ENCODE results near the gene CACNA1C. TPM values are rescaled to one million over a fixed set of nuclear protein-coding genes. Genes with fewer than 3 reads are reported as not detected.

The CACNA1C gene
- total and polyA plus RNA-seq, 2 donors, result 0.71 TPM

DNA sequence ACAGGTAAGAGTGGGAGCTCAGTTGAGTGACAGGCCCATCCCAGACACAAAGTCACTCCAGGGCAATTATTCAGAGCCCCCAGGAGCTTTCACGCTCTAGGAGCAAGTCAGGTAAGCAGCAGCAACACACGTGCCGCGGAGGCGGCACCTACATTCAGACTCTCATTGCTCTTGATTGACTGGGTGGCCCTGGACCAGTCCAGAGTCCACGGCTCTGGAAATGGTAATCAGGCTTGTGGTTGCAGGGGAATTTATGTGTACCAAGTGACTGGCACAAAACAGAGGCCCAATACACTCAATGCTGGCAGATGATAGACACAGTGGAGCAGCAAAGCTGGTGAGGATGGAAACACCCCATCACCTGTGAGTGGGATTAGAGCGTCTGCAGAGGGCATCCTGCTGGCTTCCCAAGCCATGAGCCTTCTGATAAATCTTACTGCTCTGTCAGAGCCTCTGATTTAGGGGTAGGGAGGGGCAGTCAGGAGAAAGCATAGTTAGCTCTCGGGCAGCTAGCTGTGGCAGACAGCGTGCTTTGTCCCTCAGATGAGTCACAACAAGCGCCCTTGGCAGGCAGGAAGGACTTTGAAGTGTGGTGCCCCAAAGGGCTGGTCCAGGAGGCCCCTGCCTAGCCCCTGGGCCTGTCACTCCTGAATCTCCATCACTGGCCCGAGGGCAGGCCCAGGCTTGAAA lies 344.7 kb downstream of the CACNA1C start:
- no peaks in the 10 kb centered on the region for H3K36me3 ChIP-seq (ENCODE audit: control insufficient read depth in 2 of 2, insufficient read depth in 2 of 2, low read length in 1 of 2)
- no peaks in the 10 kb centered on the region for H3K27me3 ChIP-seq (ENCODE audit: control insufficient read depth in 2 of 2, insufficient read depth in 1 of 2, low read length in 1 of 2)
- no peak for DNase-seq (ENCODE audit: low read depth in 6 of 9, low spot score in 9 of 9)
- H3K4me3 ChIP-seq (ENCODE audit: low read length in 2 of 2), result no peak overlapping the region
- 94% methylated on average over 11 of the region's 11 CpGs for WGBS
- H3K4me1 ChIP-seq (ENCODE audit: control insufficient read depth in 2 of 2, insufficient read depth in 2 of 2, low read length in 2 of 2), result no peaks in the 10 kb centered on the region
- H3K9me3 ChIP-seq (ENCODE audit: control insufficient read depth in 2 of 2, insufficient read depth in 1 of 2, low read length in 1 of 2), result peaks cover 0 to 3% of the 10 kb centered on the region in 2 donors
- H3K27ac ChIP-seq (ENCODE audit: low read depth in 1 of 2, low read length in 1 of 2), result no peak overlapping the region

DNA sequence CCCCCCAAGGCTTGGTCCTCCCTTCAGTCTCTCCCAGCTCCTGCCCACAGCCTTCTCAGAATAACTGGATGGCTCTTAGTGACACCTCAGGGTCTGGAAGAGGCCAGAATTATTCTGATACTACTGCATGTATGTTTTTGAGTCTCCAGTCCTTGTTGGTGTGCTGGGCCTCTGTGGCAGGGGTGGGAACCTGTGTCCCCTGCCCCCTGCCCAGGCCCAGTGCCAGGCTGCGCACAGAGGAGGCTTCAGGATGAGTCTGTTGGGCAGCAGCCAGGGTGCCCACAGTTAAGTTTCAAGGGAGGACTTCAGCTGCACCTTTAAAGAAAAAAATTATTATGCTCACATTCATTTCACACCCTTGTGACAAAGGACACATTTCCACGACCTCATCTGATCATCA lies 348.3 kb downstream of the CACNA1C start:
- Histone ChIP-seq H3K4me1 (ENCODE audit: control insufficient read depth in 2 of 2, insufficient read depth in 2 of 2, low read length in 2 of 2) (peaks cover 0 to 5% of the 10 kb centered on the region in 2 donors), H3K4me3 (ENCODE audit: low read length in 2 of 2) (no peak overlapping the region), H3K36me3 (ENCODE audit: control insufficient read depth in 2 of 2, insufficient read depth in 2 of 2, low read length in 1 of 2) (no peaks in the 10 kb centered on the region), H3K27me3 (ENCODE audit: control insufficient read depth in 2 of 2, insufficient read depth in 1 of 2, low read length in 1 of 2) (no peaks in the 10 kb centered on the region), H3K27ac (ENCODE audit: low read depth in 1 of 2, low read length in 1 of 2) (no peak overlapping the region), H3K9me3 (ENCODE audit: control insufficient read depth in 2 of 2, insufficient read depth in 1 of 2, low read length in 1 of 2) (peaks cover 0 to 3% of the 10 kb centered on the region in 2 donors)
- WGBS, result 94% methylated on average over 2 of the region's 2 CpGs
- no peak for DNase-seq (ENCODE audit: low read depth in 6 of 9, low spot score in 9 of 9)

DNA sequence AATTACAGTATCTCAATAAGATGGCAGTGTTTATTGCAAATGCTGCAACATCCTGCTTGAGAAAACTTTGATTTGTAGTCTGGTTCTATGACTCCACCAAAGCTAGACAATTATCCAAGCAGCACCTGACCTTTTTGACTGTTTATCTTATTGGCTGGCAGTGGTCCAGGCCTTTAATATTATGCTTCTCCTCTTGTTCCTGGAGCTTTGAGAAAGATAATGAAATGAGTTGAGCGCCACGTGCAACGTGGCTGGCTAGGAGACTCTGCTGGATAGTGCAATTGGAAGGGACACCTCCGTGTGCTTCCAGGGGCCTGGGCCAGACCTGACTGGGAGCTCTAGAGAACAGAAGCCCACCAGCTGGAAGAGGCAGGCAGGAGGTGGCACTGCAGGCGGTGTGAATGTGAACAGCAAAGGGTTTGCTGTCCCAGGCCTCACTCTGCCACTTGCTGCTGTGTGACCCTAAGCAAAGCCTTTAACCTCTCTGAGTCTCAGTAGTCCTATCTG lies 349.3 kb downstream of the CACNA1C start:
- no peaks in the 10 kb centered on the region for H3K9me3 ChIP-seq (ENCODE audit: control insufficient read depth in 2 of 2, insufficient read depth in 1 of 2, low read length in 1 of 2)
- H3K27ac ChIP-seq (ENCODE audit: low read depth in 1 of 2, low read length in 1 of 2), result no peak overlapping the region
- H3K4me1 ChIP-seq (ENCODE audit: control insufficient read depth in 2 of 2, insufficient read depth in 2 of 2, low read length in 2 of 2), result peaks cover 0 to 5% of the 10 kb centered on the region in 2 donors
- no peak for DNase-seq (ENCODE audit: low read depth in 6 of 9, low spot score in 9 of 9)
- H3K36me3 ChIP-seq (ENCODE audit: control insufficient read depth in 2 of 2, insufficient read depth in 2 of 2, low read length in 1 of 2), result no peaks in the 10 kb centered on the region
- H3K4me3 ChIP-seq (ENCODE audit: low read length in 2 of 2), result no peak overlapping the region
- H3K27me3 ChIP-seq (ENCODE audit: control insufficient read depth in 2 of 2, insufficient read depth in 1 of 2, low read length in 1 of 2), result no peaks in the 10 kb centered on the region
- WGBS, result 96% methylated on average over 5 of the region's 5 CpGs

DNA sequence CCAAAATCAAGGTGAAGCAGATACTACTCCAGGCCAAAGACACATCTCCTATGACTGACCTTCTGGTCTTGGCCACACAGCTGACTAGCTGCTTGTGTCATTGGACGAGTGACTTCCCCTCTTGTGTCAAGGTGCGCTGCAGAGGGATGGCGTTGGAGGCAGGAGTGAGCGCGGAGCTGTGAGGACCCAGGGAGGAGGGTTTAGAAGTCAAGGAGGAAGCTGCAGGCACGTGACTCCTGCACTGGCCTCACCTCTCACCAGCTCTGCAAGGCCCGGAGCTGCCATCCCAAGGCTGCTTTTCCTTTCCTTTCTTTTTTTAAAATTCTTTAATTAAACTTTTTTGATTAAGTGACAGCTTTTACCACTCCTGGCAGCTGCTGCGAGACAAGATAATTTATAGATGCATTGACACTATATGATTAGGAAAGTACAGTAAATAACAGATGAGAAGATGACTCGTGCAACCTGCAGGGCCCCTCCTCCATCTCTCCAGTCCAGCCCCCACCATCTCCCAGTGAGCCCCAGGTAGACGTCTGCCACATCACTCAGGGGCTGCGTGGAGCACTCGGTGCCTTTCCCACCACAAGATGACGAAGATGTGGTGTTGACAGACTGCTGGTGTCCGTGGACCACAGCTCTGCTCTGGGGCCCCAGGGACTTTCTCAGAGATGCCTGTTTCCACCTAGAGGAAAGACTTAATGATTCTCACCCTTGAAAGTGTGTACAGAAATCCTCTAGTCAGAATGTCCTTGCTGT lies 350.6 kb downstream of the CACNA1C start:
- DNase-seq (ENCODE audit: low read depth in 6 of 9, low spot score in 9 of 9), result no peak
- no peaks in the 10 kb centered on the region for H3K27me3 ChIP-seq (ENCODE audit: control insufficient read depth in 2 of 2, insufficient read depth in 1 of 2, low read length in 1 of 2)
- no peaks in the 10 kb centered on the region for H3K9me3 ChIP-seq (ENCODE audit: control insufficient read depth in 2 of 2, insufficient read depth in 1 of 2, low read length in 1 of 2)
- peaks cover 0 to 5% of the 10 kb centered on the region in 2 donors for H3K4me1 ChIP-seq (ENCODE audit: control insufficient read depth in 2 of 2, insufficient read depth in 2 of 2, low read length in 2 of 2)
- no peaks in the 10 kb centered on the region for H3K36me3 ChIP-seq (ENCODE audit: control insufficient read depth in 2 of 2, insufficient read depth in 2 of 2, low read length in 1 of 2)
- H3K27ac ChIP-seq (ENCODE audit: low read depth in 1 of 2, low read length in 1 of 2), result no peak overlapping the region
- no peak overlapping the region for H3K4me3 ChIP-seq (ENCODE audit: low read length in 2 of 2)
- 42% methylated on average over 14 of the region's 14 CpGs for WGBS

DNA sequence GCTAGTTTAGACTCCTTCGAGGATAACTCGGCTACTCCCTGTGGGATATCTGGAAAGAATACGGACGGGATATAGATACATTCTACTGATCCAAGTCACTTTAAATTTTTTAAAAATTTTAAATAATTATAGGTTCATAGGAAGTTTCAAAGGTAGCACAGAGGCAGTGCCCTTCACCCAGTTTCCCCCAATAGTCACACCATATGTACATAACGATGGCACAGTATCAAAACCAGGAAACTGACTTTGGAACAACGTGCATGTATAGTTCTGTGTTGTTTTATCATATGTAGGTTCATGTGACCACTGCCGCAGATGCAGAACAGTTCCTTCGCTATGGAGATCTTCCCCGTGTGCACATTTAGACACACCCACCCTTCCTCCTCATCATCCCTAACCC lies 352.3 kb downstream of the CACNA1C start:
- H3K27me3 ChIP-seq (ENCODE audit: control insufficient read depth in 2 of 2, insufficient read depth in 1 of 2, low read length in 1 of 2), result no peaks in the 10 kb centered on the region
- H3K9me3 ChIP-seq (ENCODE audit: control insufficient read depth in 2 of 2, insufficient read depth in 1 of 2, low read length in 1 of 2), result no peaks in the 10 kb centered on the region
- H3K4me3 ChIP-seq (ENCODE audit: low read length in 2 of 2), result no peak overlapping the region
- WGBS, result 93% methylated on average over 9 of the region's 9 CpGs
- no peaks in the 10 kb centered on the region for H3K36me3 ChIP-seq (ENCODE audit: control insufficient read depth in 2 of 2, insufficient read depth in 2 of 2, low read length in 1 of 2)
- DNase-seq (ENCODE audit: low read depth in 6 of 9, low spot score in 9 of 9), result no peak
- H3K4me1 ChIP-seq (ENCODE audit: control insufficient read depth in 2 of 2, insufficient read depth in 2 of 2, low read length in 2 of 2), result peaks cover 0 to 5% of the 10 kb centered on the region in 2 donors
- no peak overlapping the region for H3K27ac ChIP-seq (ENCODE audit: low read depth in 1 of 2, low read length in 1 of 2)

DNA sequence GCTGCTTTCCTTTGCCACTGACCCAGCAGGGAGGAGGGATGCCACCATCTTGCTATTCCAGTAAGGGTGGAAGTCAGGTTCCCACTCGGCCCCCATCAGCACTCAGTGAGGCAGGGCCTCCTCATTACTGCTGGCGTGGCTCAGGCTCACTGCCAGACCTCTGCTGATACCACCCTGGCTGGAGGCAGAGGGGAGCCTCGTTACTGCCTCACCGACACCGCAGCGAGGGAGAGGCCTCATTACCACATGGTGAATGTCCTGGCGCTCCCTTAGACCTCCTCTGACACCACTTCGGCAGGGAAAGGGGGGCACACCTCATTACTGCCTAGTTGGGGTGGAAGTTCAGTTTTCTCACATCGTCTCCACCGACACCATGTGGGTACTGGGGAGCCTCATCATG lies 354.1 kb downstream of the CACNA1C start:
- Histone ChIP-seq H3K36me3 (ENCODE audit: control insufficient read depth in 2 of 2, insufficient read depth in 2 of 2, low read length in 1 of 2) (no peaks in the 10 kb centered on the region), H3K4me1 (ENCODE audit: control insufficient read depth in 2 of 2, insufficient read depth in 2 of 2, low read length in 2 of 2) (peaks cover 0 to 5% of the 10 kb centered on the region in 2 donors), H3K27ac (ENCODE audit: low read depth in 1 of 2, low read length in 1 of 2) (no peak overlapping the region), H3K27me3 (ENCODE audit: control insufficient read depth in 2 of 2, insufficient read depth in 1 of 2, low read length in 1 of 2) (no peaks in the 10 kb centered on the region), H3K4me3 (ENCODE audit: low read length in 2 of 2) (no peak overlapping the region), H3K9me3 (ENCODE audit: control insufficient read depth in 2 of 2, insufficient read depth in 1 of 2, low read length in 1 of 2) (no peaks in the 10 kb centered on the region)
- WGBS, result 97% methylated on average over 10 of the region's 10 CpGs
- DNase-seq (ENCODE audit: low read depth in 6 of 9, low spot score in 9 of 9), result no peak

DNA sequence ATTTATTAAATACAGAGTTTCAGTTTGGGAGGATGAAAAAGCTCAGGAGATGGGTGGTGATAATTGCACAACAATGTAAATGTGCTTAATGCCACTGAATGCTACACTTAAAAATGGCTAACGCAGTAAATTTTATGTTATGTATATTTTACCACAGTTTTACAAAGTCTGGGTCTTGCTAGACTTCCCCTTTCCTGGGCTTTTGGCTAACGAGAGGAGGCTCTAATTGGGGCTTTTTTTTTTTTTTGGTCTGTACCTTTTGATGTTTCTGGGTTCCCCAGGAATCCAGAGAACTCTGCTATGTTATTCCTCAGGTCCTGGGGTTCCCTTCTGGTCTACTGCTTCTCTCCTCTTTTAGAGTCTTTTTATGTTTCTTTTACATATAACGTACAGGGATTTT lies 355.5 kb downstream of the CACNA1C start:
- no peaks in the 10 kb centered on the region for H3K9me3 ChIP-seq (ENCODE audit: control insufficient read depth in 2 of 2, insufficient read depth in 1 of 2, low read length in 1 of 2)
- 47% methylated on average over 3 of the region's 3 CpGs for WGBS
- H3K4me1 ChIP-seq (ENCODE audit: control insufficient read depth in 2 of 2, insufficient read depth in 2 of 2, low read length in 2 of 2), result peaks cover 0 to 5% of the 10 kb centered on the region in 2 donors
- no peaks in the 10 kb centered on the region for H3K36me3 ChIP-seq (ENCODE audit: control insufficient read depth in 2 of 2, insufficient read depth in 2 of 2, low read length in 1 of 2)
- DNase-seq (ENCODE audit: low read depth in 6 of 9, low spot score in 9 of 9), result no peak
- no peak overlapping the region for H3K27ac ChIP-seq (ENCODE audit: low read depth in 1 of 2, low read length in 1 of 2)
- no peaks in the 10 kb centered on the region for H3K27me3 ChIP-seq (ENCODE audit: control insufficient read depth in 2 of 2, insufficient read depth in 1 of 2, low read length in 1 of 2)
- H3K4me3 ChIP-seq (ENCODE audit: low read length in 2 of 2), result no peak overlapping the region

DNA sequence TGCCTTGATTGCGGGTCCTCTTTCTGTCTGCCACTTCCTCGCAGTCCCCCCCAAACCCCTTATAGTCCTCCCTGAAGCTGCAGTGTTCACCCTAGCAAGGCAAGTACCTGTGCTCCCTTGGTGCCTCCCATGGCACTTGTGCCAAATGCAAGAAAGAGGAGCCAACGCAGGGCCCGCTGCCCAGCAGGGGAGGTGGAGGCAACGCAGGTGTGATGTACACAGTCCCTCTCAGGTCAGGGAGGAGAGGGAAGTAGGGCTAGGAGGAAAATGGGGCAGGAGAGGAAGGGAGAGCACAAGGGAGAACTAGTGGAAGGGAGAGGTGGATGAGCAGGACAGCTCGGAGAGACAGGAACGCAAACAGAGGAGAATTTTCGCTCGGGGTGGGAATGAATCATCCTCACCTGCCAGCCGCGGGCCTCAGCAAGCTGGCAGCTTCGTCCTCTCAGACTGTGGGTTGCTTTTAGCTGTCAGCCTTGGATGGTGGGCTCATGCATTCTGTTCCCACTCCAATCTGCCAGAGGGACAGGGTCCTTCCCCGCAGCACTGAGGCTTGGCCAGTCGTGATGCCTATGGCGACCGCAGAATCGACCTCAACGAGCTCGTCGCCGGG lies 357.0 kb downstream of the CACNA1C start:
- Histone ChIP-seq H3K4me1 (ENCODE audit: control insufficient read depth in 2 of 2, insufficient read depth in 2 of 2, low read length in 2 of 2) (no peaks in the 10 kb centered on the region), H3K27me3 (ENCODE audit: control insufficient read depth in 2 of 2, insufficient read depth in 1 of 2, low read length in 1 of 2) (no peaks in the 10 kb centered on the region), H3K27ac (ENCODE audit: low read depth in 1 of 2, low read length in 1 of 2) (no peak overlapping the region), H3K36me3 (ENCODE audit: control insufficient read depth in 2 of 2, insufficient read depth in 2 of 2, low read length in 1 of 2) (no peaks in the 10 kb centered on the region), H3K9me3 (ENCODE audit: control insufficient read depth in 2 of 2, insufficient read depth in 1 of 2, low read length in 1 of 2) (no peaks in the 10 kb centered on the region), H3K4me3 (ENCODE audit: low read length in 2 of 2) (no peak overlapping the region)
- DNase-seq (ENCODE audit: low read depth in 6 of 9, low spot score in 9 of 9), result no peak
- whole genome bisulfite sequencing, result 97% methylated on average over 21 of the region's 21 CpGs

DNA sequence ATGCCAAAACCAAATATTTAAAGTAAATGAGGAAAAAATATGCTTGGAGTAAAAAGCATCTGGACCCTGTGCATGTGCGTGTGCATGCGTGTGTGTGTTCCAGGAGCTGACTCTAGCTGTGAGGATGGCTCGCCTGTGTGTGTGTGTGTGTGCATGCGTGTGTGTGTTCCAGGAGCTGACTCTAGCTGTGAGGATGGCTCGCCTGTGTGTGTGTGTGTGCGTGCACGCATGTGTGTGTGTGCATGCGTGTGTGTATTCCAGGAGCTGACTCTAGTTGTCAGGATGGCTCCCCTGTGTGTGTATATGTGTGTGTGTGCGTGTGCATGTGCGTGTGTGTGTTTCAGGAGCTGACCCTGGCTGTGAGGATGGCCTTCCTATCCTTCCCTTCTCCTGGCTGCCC lies 357.7 kb downstream of the CACNA1C start:
- no peak overlapping the region for H3K27ac ChIP-seq (ENCODE audit: low read depth in 1 of 2, low read length in 1 of 2)
- DNase-seq (ENCODE audit: low read depth in 6 of 9, low spot score in 9 of 9), result no peak
- WGBS, result 98% methylated on average over 10 of the region's 10 CpGs
- no peaks in the 10 kb centered on the region for H3K9me3 ChIP-seq (ENCODE audit: control insufficient read depth in 2 of 2, insufficient read depth in 1 of 2, low read length in 1 of 2)
- no peak overlapping the region for H3K4me3 ChIP-seq (ENCODE audit: low read length in 2 of 2)
- H3K4me1 ChIP-seq (ENCODE audit: control insufficient read depth in 2 of 2, insufficient read depth in 2 of 2, low read length in 2 of 2), result no peaks in the 10 kb centered on the region
- no peaks in the 10 kb centered on the region for H3K27me3 ChIP-seq (ENCODE audit: control insufficient read depth in 2 of 2, insufficient read depth in 1 of 2, low read length in 1 of 2)
- no peaks in the 10 kb centered on the region for H3K36me3 ChIP-seq (ENCODE audit: control insufficient read depth in 2 of 2, insufficient read depth in 2 of 2, low read length in 1 of 2)

All from thymus (tissue), 11 donors.